Panc1 (cell line): ENCODE data around the gene ZNF675. TPM values are rescaled to one million over a fixed set of nuclear protein-coding genes. Genes with fewer than 3 reads are reported as not detected.
"Not testable (repeated sequence)": the region's sequence is repeated elsewhere in the genome, so short reads cannot be mapped to it uniquely, and the experiment has no call there.

Experiments used
- ATAC-seq: fragments of 200-7000 bp; cut with Tn5 transposase; 2 replicates; pipeline ENCODE4 v1.9.1; 2020; ENCODE audit warnings: mild to moderate bottlenecking, moderate library complexity
- BruUV-seq: library from RNA; stranded (reverse); fragments of 400-500 nt; replicated peaks from 2 replicates; lab custom pipeline; 2021; lab: Mats Ljungman, UMichigan
- CTCF ChIA-PET: fragments of 300-600 bp; sonication (Branson Sonifier 250); formaldehyde crosslinking; loops from one replicate; lab custom pipeline; 2022; ENCODE audit warnings: antibody characterized with exemption; lab: Charles Lee
- POLR2A ChIA-PET: fragments of 300-600 bp; sonication (Branson Sonifier 250); formaldehyde crosslinking; loops from one replicate; lab custom pipeline; 2022; ENCODE audit warnings: antibody characterized with exemption; lab: Charles Lee
- DNase-seq: peaks from one replicate; pipeline ENCODE4 v3.0.0-alpha.2; 2010; ENCODE audit warnings: low read depth, low spot score
- H3K27ac ChIP-seq: 2 replicates; pipeline ENCODE4 v1.5.1; 2011; ENCODE audit warnings: mild to moderate bottlenecking, low read length, inconsistent platforms
- H3K27me3 ChIP-seq: fragments of 200-500 bp; sonication (Bioruptor generic); 2 replicates; pipeline ENCODE4 v1.6.0; 2014; ENCODE audit warnings: low read length, inconsistent platforms; ENCODE audit not compliant: control insufficient read depth, insufficient read depth
- H3K36me3 ChIP-seq: fragments of 200-500 bp; sonication (Bioruptor generic); 2 replicates; pipeline ENCODE4 v1.5.1; 2014; ENCODE audit warnings: inconsistent platforms, mild to moderate bottlenecking, low read length, moderate library complexity; ENCODE audit not compliant: control insufficient read depth, insufficient read depth
- H3K4me1 ChIP-seq: 2 replicates; pipeline ENCODE4 v1.5.1; 2011; ENCODE audit warnings: inconsistent platforms, mild to moderate bottlenecking, low read length, moderate library complexity; ENCODE audit not compliant: control insufficient read depth, insufficient read depth
- H3K4me3 ChIP-seq, 2 experiments: 2 replicates each; pipeline ENCODE4 v1.5.1; 2011 to 2012; ENCODE audit warnings: low read depth in 2 of 2, low read length in 2 of 2, mild to moderate bottlenecking in 2 of 2, inconsistent platforms in 1 of 2, moderate library complexity in 1 of 2
- H3K9me3 ChIP-seq: fragments of 200-500 bp; sonication (Bioruptor generic); 2 replicates; pipeline ENCODE4 v1.5.1; 2014; ENCODE audit warnings: low read depth, mild to moderate bottlenecking, inconsistent platforms, low read length, moderate library complexity; ENCODE audit not compliant: control insufficient read depth, insufficient read depth
- in situ Hi-C: cut with HindIII; loops from 2 replicates; pipeline ENCODE4 v1.10.0; 2016; ENCODE audit warnings: low sequenced_read_pairs, low pct_unique_long_range_greater_than_20kb
- intact Hi-C: fragments of 100-400 bp; cut with micrococcal nuclease; formaldehyde crosslinking; loops from one replicate; pipeline ENCODE4 v1.10.0; 2022; ENCODE audit not compliant: unreplicated experiment
- total RNA-seq: library from RNA; stranded (reverse); gene quantifications from one replicate; pipeline ENCODE4 v1.2.1, GENCODE V29; 2021; ENCODE audit not compliant: unreplicated experiment

The ZNF675 gene
- total RNA-seq, 1 experiment from 2014 or later = 11.2 TPM

DNA sequence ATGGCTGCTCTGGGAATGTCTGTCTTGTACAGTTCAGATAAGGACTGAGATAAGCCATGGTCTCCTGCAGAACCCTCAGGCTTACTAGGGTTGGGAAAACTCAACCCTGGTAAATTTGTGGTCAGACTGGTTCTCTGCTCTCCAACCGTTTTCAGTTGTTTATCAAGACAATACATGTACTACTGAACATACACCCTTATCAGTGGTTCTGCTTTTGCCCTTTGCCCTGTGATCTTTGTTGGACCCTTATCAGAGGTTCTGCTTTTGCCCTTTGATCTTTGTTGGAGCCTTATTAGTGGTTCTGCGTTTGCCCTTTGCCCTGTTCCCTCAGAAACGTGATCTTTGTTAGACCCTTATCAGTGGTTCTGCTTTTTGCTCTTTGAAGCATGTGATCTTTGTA lies 37.2 kb downstream of the ZNF675 start:
- H3K27me3 ChIP-seq, POLR2A ChIA-PET, H3K27ac ChIP-seq, BruUV-seq, H3K4me3 ChIP-seq, ATAC-seq, intact Hi-C loops, H3K4me1 ChIP-seq, CTCF ChIA-PET, H3K36me3 ChIP-seq, DNase-seq, in situ Hi-C loops: not testable (repeated sequence)
- H3K9me3 ChIP-seq = peaks cover 31% of the 10 kb centered on the region; the same call in 1 of the 2 replicates

Other genes with a start within 250 kb of the ZNF675 start
- 2.0 TPM for gene ZNF681, start 71.7 kb upstream of the ZNF675 start, total RNA-seq
- 7.2 TPM for gene ZNF726, start 227.7 kb upstream of the ZNF675 start, total RNA-seq